Liver (tissue), 3 donors: Measurements from ENCODE around the gene PRR13.

Source experiments
- CTCF ChIP-seq: fragments of 150-350 bp; IDR thresholded peaks from 2 replicates; pipeline ENCODE4 v1.5.1; 2017; ENCODE audit warnings: improper control_type of control experiment, low read depth, low read length; ENCODE audit not compliant: missing input control
- EGR1 ChIP-seq, 2 donors: IDR thresholded peaks; 2 replicates each; pipeline ENCODE4 v1.6.1; 2016 to 2018; ENCODE audit warnings: antibody characterized with exemption in 2 of 2, low read depth in 2 of 2
- FOXA1 ChIP-seq: IDR thresholded peaks from 2 replicates; pipeline ENCODE4 v1.6.1; 2016; ENCODE audit warnings: antibody characterized with exemption
- GABPA ChIP-seq, 2 donors: IDR thresholded peaks in 1 of 2; conservative IDR thresholded peaks in 1 of 2; 2 replicates each; pipeline ENCODE4 v1.6.1; 2016; ENCODE audit warnings: antibody characterized with exemption in 2 of 2, mild to moderate bottlenecking in 1 of 2, moderate library complexity in 1 of 2
- JUND ChIP-seq, 2 donors: IDR thresholded peaks; 2 replicates each; pipeline ENCODE4 v1.6.1; 2016; ENCODE audit warnings: antibody characterized with exemption in 2 of 2
- MAX ChIP-seq: IDR thresholded peaks from 2 replicates; pipeline ENCODE4 v1.6.1; 2016; ENCODE audit warnings: antibody characterized with exemption
- RAD21 ChIP-seq, 2 donors: IDR thresholded peaks; 2 replicates each; pipeline ENCODE4 v1.6.1; 2016; ENCODE audit warnings: antibody characterized with exemption in 2 of 2, mild to moderate bottlenecking in 2 of 2
- REST ChIP-seq: IDR thresholded peaks from 2 replicates; pipeline ENCODE4 v1.6.1; 2016; ENCODE audit warnings: antibody characterized with exemption, mild to moderate bottlenecking
- SP1 ChIP-seq: IDR thresholded peaks from 2 replicates; pipeline ENCODE4 v1.6.1; 2018; ENCODE audit warnings: antibody characterized with exemption, mild to moderate bottlenecking
- TAF1 ChIP-seq: conservative IDR thresholded peaks from 2 replicates; pipeline ENCODE4 v1.6.1; 2016; ENCODE audit warnings: antibody characterized with exemption, mild to moderate bottlenecking
- YY1 ChIP-seq: IDR thresholded peaks from 2 replicates; pipeline ENCODE4 v1.6.1; 2016; ENCODE audit warnings: antibody characterized with exemption, mild to moderate bottlenecking
- ZBTB33 ChIP-seq: IDR thresholded peaks from 2 replicates; pipeline ENCODE4 v1.6.1; 2016; ENCODE audit warnings: antibody characterized with exemption
- donor health status: healthy.
- donor health status: healthy.

- TF ChIP-seq CTCF: no peak
- no peak for TF ChIP-seq JUND (IDR thresholded peaks at IDR 0.05)
- TF ChIP-seq REST: no peak
- TF ChIP-seq SP1: no peak
- no peak for TF ChIP-seq RAD21 (IDR thresholded peaks at IDR 0.05)
- TF ChIP-seq EGR1 (IDR thresholded peaks at IDR 0.05; ENCODE audit: low read depth in 2 of 2): no peak
- no peak for TF ChIP-seq ZBTB33
- no peak for TF ChIP-seq YY1
- TF ChIP-seq TAF1: no peak
- TF ChIP-seq MAX: no peak
- TF ChIP-seq FOXA1: no peak
- no peak for TF ChIP-seq GABPA (IDR thresholded peaks at IDR 0.05 in 1 of 2, conservative IDR thresholded peaks at IDR 0.05 in 1 of 2)
These were observed 50.7 kb downstream of the PRR13 start for GRCh38 chr12:53492188-53492587.
